HepG2 (cell line): ENCODE results near the gene HOXA6. TPM values are rescaled to one million over a fixed set of nuclear protein-coding genes. Genes with fewer than 3 reads are reported as not detected.

ENCODE experiments used
- ATF4 ChIP-seq, 2 experiments: fragments of 450-650 bp in 1 of 2; sonication (generic) in 1 of 2; formaldehyde crosslinking; IDR thresholded peaks; 2 replicates each; pipeline versions ENCODE4 v1.5.0 to v1.8.0; 2020 to 2022; ENCODE audit warnings: mild to moderate bottlenecking in 1 of 2, missing genetic modification reagents in 1 of 2
- ATM ChIP-seq: fragments of 450-650 bp; IDR thresholded peaks from 2 replicates; pipeline ENCODE4 v1.7.1; 2017; ENCODE audit warnings: mild to moderate bottlenecking, borderline replicate concordance
- BCLAF1 ChIP-seq: fragments of 450-650 bp; IDR thresholded peaks from 2 replicates; pipeline ENCODE4 v1.6.1; 2017; ENCODE audit warnings: mild to moderate bottlenecking
- DRAP1 ChIP-seq: IDR thresholded peaks from 2 replicates; pipeline ENCODE4 v1.6.1; 2016; ENCODE audit warnings: missing genetic modification reagents, missing compliant biosample characterization
- JUNB ChIP-seq: sonication (generic); formaldehyde crosslinking; IDR thresholded peaks from 2 replicates; pipeline ENCODE4 v1.8.0; 2022; ENCODE audit warnings: missing genetic modification reagents, mild to moderate bottlenecking, borderline replicate concordance
- KAT2B ChIP-seq: fragments of 150-350 bp; IDR thresholded peaks from 2 replicates; pipeline ENCODE4 v1.6.1; 2014; ENCODE audit warnings: low read depth, low read length, borderline replicate concordance
- MTF2 ChIP-seq: sonication (generic); formaldehyde crosslinking; IDR thresholded peaks from 2 replicates; pipeline ENCODE4 v1.5.0; 2020; ENCODE audit warnings: missing genetic modification reagents, borderline replicate concordance
- TGIF2 ChIP-seq: IDR thresholded peaks from 2 replicates; pipeline ENCODE4 v1.6.1; 2016; ENCODE audit warnings: control low read depth, missing compliant biosample characterization
- XRCC5 ChIP-seq: fragments of 200-400 bp; formaldehyde crosslinking; optimal IDR thresholded peaks from 2 replicates; pipeline ENCODE3; 2017; ENCODE audit warnings: mild to moderate bottlenecking, low read length
- YEATS4 ChIP-seq: sonication (generic); formaldehyde crosslinking; IDR thresholded peaks from 2 replicates; pipeline ENCODE4 v1.4.0; 2020; ENCODE audit warnings: missing genetic modification reagents, borderline replicate concordance
- ZBTB1 ChIP-seq: sonication (generic); formaldehyde crosslinking; IDR thresholded peaks from 2 replicates; pipeline ENCODE4 v1.4.0; 2020; ENCODE audit warnings: missing genetic modification reagents, borderline replicate concordance
- ZBTB42 ChIP-seq: sonication (generic); formaldehyde crosslinking; IDR thresholded peaks from 2 replicates; pipeline ENCODE4 v1.5.0; 2020; ENCODE audit warnings: mild to moderate bottlenecking, missing genetic modification reagents
- ZFP36 ChIP-seq: fragments of 150-350 bp; IDR thresholded peaks from 2 replicates; pipeline ENCODE4 v1.6.1; 2018; ENCODE audit warnings: borderline replicate concordance, low read length, low read depth; ENCODE audit not compliant: partially characterized antibody
- ZNF44 ChIP-seq: sonication (generic); formaldehyde crosslinking; IDR thresholded peaks from 2 replicates; pipeline ENCODE4 v1.5.1; 2020; ENCODE audit warnings: mild to moderate bottlenecking, missing genetic modification reagents
- ZNF496 ChIP-seq: sonication (generic); formaldehyde crosslinking; IDR thresholded peaks from 2 replicates; pipeline ENCODE4 v1.8.1; 2023; ENCODE audit warnings: mild to moderate bottlenecking, moderate library complexity, missing genetic modification reagents; ENCODE audit not compliant: insufficient replicate concordance
- ZNF546 ChIP-seq: sonication (generic); formaldehyde crosslinking; conservative IDR thresholded peaks from 2 replicates; pipeline ENCODE4 v1.8.1; 2023; ENCODE audit warnings: mild to moderate bottlenecking, missing genetic modification reagents
- ZNF777 ChIP-seq: sonication (generic); formaldehyde crosslinking; IDR thresholded peaks from 2 replicates; pipeline ENCODE4 v1.4.0; 2020; ENCODE audit warnings: missing genetic modification reagents
- ZNF850 ChIP-seq: sonication (generic); formaldehyde crosslinking; conservative IDR thresholded peaks from 2 replicates; pipeline ENCODE4 v1.9.0; 2021; ENCODE audit warnings: mild to moderate bottlenecking, missing genetic modification reagents
- polyA plus RNA-seq, 8 experiments: library from polyadenylated mRNA; depleted of rRNA in 3 of 8; stranded (reverse) in 7 of 8; unstranded in 1 of 8; fragments of >200 nt; fragmentation: Illumina TruSeq in 4 of 8; extraction: Trizol in 4 of 8; gene quantifications; 2 replicates each; pipeline versions ENCODE4 v1.2.1 to v1.2.3, GENCODE V29; 2011 to 2016; ENCODE audit warnings: low read depth in 4 of 8, missing spikeins in 1 of 8, mixed read lengths in 1 of 8; ENCODE audit not compliant: insufficient read depth in 1 of 8
- total RNA-seq, 5 experiments: library from RNA; depleted of rRNA; stranded (reverse); fragments of >200 nt; fragmentation: Illumina TruSeq; extraction: Trizol; gene quantifications; 2 replicates each; pipeline ENCODE4 v1.2.3, GENCODE V29; 2016; ENCODE audit warnings: low read depth in 1 of 5
- TF ChIP-seq, protein P1 (sequence below): sonication (generic); formaldehyde crosslinking; IDR thresholded peaks from 2 replicates; pipeline ENCODE4 v1.5.0; 2020; ENCODE audit warnings: missing genetic modification reagents
- TF ChIP-seq, protein P2 (sequence below), 2 experiments: sonication (generic) in 1 of 2; formaldehyde crosslinking in 1 of 2; IDR thresholded peaks; 2 replicates each; pipeline versions ENCODE4 v1.4.0 to v1.6.1; 2016 to 2020; ENCODE audit warnings: borderline replicate concordance in 1 of 2, low read depth in 1 of 2, mild to moderate bottlenecking in 1 of 2, missing genetic modification reagents in 1 of 2

Gene HOXA6
- total and polyA plus RNA-seq, 2 of the 13 experiments (the other 11 are each of a cell fraction or from before 2014, with no cell fraction given), result 1.3 to 1.5 TPM

- TF ChIP-seq ZFP36 (no peak), MTF2 (CRISPR knock-in tag) (peak; percentile 83; the same call in 1 of the 2 replicates), ATF4 (CRISPR knock-in tag; IDR thresholded peaks at IDR 0.05) (no peak), ZNF850 (no peak), XRCC5 (peak; percentile 30), ZBTB42 (no peak), YEATS4 (no peak), TGIF2 (no peak), ZNF44 (CRISPR knock-in tag) (0 out of 2 replicates have a peak, but pooled peaks have one; percentile 30), BCLAF1 (no peak), ZNF546 (CRISPR knock-in tag) (0 out of 2 replicates have a peak, but pooled peaks have one; percentile 55), ZBTB1 (no peak), DRAP1 (CRISPR knock-in tag) (no peak), ATM (no peak), JUNB (CRISPR knock-in tag) (no peak), KAT2B (no peak), ZNF777 (CRISPR knock-in tag) (peak; percentile 43; the same call in 1 of the 2 replicates), ZNF496 (no peak)
- TF ChIP-seq, protein P1, sequence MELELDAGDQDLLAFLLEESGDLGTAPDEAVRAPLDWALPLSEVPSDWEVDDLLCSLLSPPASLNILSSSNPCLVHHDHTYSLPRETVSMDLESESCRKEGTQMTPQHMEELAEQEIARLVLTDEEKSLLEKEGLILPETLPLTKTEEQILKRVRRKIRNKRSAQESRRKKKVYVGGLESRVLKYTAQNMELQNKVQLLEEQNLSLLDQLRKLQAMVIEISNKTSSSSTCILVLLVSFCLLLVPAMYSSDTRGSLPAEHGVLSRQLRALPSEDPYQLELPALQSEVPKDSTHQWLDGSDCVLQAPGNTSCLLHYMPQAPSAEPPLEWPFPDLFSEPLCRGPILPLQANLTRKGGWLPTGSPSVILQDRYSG (CRISPR knock-in tag), result no peak
- TF ChIP-seq, protein P2, sequence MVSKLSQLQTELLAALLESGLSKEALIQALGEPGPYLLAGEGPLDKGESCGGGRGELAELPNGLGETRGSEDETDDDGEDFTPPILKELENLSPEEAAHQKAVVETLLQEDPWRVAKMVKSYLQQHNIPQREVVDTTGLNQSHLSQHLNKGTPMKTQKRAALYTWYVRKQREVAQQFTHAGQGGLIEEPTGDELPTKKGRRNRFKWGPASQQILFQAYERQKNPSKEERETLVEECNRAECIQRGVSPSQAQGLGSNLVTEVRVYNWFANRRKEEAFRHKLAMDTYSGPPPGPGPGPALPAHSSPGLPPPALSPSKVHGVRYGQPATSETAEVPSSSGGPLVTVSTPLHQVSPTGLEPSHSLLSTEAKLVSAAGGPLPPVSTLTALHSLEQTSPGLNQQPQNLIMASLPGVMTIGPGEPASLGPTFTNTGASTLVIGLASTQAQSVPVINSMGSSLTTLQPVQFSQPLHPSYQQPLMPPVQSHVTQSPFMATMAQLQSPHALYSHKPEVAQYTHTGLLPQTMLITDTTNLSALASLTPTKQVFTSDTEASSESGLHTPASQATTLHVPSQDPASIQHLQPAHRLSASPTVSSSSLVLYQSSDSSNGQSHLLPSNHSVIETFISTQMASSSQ (IDR thresholded peaks at IDR 0.05; ENCODE audit: low read depth), result no peak
- TF ChIP-seq, protein P2 (CRISPR knock-in tag; IDR thresholded peaks at IDR 0.05; ENCODE audit: borderline replicate concordance), result no peak
Measured at GRCh38 chr7:27160546-27161213, 13.1 kb upstream of the HOXA6 start (continued).
